Nephron progenitor cell (in vitro differentiated cells): ENCODE data around the gene PEX11G.
A peak's percentile ranks its signal among the peaks of the same experiment; 100 is the strongest.

Source experiments
- DNase-seq: peaks from one replicate; pipeline ENCODE4 v3.0.0; 2021
- H3K27ac Mint-ChIP-seq: 2 replicates; pipeline ENCODE4 v1.8.0; 2021; ENCODE audit warnings: mild to moderate bottlenecking, moderate library complexity, mixed read lengths
- H3K27me3 Mint-ChIP-seq: 2 replicates; pipeline ENCODE4 v1.8.0; 2021; ENCODE audit warnings: mild to moderate bottlenecking, low read depth, mixed read lengths; ENCODE audit not compliant: poor library complexity
- H3K36me3 Mint-ChIP-seq: 2 replicates; pipeline ENCODE4 v1.8.0; 2021; ENCODE audit warnings: low read depth, mixed read lengths
- H3K4me1 Mint-ChIP-seq: 2 replicates; pipeline ENCODE4 v1.8.0; 2021; ENCODE audit warnings: mixed read lengths
- H3K4me3 Mint-ChIP-seq: 2 replicates; pipeline ENCODE4 v1.8.0; 2021; ENCODE audit warnings: mild to moderate bottlenecking, moderate library complexity, mixed read lengths
- H3K9me3 Mint-ChIP-seq: 2 replicates; pipeline ENCODE4 v1.8.0; 2021; ENCODE audit warnings: mild to moderate bottlenecking, moderate library complexity, mixed read lengths
- TF ChIP-seq, protein P1 (sequence below): fragments of 200-600 bp; sonication (generic); IDR thresholded peaks from 2 replicates; pipeline ENCODE4 v1.5.0; 2021; ENCODE audit warnings: antibody characterized with exemption

Gene PEX11G

DNA sequence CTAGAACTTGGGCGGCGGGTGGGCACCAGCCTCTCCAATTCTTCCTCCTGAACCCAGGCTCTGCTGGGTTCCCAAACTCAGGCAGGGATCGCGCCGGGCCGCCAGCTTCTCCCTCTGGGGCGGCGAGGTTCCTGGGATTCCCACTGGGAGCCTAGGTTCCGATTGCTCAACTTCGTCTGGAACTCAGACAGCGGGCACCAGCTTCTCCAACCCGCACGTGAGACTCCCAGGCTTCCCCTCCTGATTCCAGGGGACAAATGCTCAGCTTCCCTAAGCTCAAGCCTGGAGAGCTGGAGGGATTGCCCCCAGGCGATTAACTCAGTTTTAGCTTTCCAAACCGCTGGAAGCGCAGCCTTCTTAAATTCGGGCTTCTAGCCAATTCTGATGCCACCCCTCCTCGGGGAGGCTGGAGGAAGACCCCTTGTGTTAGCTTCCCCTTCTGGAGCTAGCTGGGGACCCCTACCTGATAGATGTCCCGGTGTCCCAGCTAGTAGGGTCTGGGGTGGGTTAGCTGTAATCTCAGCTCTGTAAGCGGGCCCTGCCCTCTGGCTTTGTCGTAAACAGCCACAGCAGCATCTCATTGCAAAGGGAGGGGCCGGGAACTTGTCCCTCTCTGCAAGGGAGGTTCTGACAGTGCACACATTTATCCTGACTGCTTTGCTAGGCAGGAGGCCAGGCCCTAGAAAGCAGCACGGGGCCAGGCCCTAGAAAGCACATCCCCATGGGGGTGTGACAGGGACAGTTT, 34.3 kb upstream of the PEX11G start:
- Mint-ChIP-seq H3K9me3 (no peaks in the 10 kb centered on the region), H3K36me3 (peaks cover 17% of the 10 kb centered on the region), H3K4me3 (peak overlapping the region; percentile 83), H3K4me1 (peaks cover 15% of the 10 kb centered on the region), H3K27me3 (no peaks in the 10 kb centered on the region), H3K27ac (no peak overlapping the region)
- DNase-seq = no peak
- TF ChIP-seq, protein P1, sequence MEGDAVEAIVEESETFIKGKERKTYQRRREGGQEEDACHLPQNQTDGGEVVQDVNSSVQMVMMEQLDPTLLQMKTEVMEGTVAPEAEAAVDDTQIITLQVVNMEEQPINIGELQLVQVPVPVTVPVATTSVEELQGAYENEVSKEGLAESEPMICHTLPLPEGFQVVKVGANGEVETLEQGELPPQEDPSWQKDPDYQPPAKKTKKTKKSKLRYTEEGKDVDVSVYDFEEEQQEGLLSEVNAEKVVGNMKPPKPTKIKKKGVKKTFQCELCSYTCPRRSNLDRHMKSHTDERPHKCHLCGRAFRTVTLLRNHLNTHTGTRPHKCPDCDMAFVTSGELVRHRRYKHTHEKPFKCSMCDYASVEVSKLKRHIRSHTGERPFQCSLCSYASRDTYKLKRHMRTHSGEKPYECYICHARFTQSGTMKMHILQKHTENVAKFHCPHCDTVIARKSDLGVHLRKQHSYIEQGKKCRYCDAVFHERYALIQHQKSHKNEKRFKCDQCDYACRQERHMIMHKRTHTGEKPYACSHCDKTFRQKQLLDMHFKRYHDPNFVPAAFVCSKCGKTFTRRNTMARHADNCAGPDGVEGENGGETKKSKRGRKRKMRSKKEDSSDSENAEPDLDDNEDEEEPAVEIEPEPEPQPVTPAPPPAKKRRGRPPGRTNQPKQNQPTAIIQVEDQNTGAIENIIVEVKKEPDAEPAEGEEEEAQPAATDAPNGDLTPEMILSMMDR = no peak

DNA sequence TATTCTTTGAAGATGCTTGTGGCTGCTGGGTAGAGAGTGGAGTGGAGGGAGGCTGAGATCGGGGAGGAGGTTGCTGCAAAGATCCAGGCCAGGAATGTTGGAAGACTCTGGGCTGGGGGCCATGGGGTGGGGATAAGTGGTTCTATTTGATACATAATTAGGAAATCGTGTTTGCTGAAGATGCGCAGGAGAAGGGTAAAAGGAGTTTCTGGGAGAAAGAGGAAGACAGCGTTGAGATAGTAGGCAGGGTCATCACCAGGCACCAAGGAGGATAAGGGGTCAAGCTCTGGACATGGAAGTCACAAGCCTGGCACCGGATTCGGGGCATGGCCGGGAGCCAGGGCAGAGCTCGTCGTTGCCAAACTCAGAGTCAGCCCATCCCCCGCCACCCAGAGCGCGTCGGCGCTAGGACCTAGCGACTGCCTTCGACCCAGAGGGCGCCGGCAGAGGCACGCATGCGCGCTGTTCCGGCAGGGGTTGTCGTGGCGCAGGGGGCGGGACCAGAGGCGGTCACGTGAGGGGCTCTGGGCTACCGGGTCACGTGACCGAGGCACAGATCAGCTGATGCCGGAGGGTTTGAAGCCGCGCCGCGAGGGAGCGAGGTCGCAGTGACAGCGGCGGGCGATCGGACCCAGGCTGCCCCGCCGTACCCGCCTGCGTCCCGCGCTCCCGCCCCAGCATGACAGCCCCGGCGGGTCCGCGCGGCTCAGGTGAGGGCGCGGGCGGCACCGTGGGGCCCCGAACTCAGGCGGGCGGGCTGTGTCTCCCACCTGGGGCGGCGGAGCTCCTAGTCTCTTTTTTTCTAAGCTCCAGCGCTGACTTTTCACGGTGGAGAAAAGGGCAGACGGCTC, 33.5 kb upstream of the PEX11G start, which contains the start of gene MCOLN1:
MCOLN1 (plus strand) TSS at position 553 of the 851 bp plus-strand sequence; CDS start at position 680, 127 bp downstream.
- H3K4me3 Mint-ChIP-seq = peak within 1 kb of the TSS; percentile 84
- H3K4me1 Mint-ChIP-seq = peaks cover 23% of the 10 kb centered on the region
- H3K9me3 Mint-ChIP-seq = no peaks in the 10 kb centered on the region
- H3K27me3 Mint-ChIP-seq = no peaks in the 10 kb centered on the region
- TF ChIP-seq, protein P1 = no peak
- DNase-seq = peak; percentile 100
- H3K27ac Mint-ChIP-seq = no peak within 1 kb of the TSS
- H3K36me3 Mint-ChIP-seq = peaks cover 19% of the 10 kb centered on the region

DNA sequence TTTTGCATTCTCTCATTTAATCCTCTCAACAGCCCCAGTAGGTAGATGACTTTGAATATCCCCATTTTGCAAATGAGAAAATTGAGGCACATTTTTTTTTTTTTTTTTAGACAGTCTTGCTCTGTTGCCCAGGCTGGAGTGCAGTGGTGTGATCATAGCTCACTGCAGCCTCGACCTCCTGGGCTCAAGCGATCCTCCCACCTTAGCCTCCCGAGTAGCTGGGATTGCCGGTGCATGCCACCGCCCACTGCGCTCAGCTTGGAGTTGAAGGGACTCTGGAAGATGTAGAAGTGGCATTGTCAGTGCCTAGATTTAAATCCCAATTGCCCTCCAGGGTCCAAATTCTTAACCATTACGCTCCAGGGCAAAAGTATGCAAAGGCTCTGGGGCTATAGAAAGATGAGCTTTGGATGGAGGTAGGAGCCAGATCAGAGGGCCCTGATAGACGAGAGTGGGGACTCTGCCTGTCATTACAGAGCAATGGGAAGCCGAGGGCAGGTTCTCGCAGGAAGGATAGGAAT, 32.8 kb upstream of the PEX11G start:
- Mint-ChIP-seq H3K27ac (no peak overlapping the region), H3K9me3 (no peaks in the 10 kb centered on the region), H3K36me3 (peaks cover 19% of the 10 kb centered on the region), H3K27me3 (peaks cover 3% of the 10 kb centered on the region), H3K4me3 (peak overlapping the region; percentile 84), H3K4me1 (peaks cover 30% of the 10 kb centered on the region)
- TF ChIP-seq, protein P1 = no peak
- no peak for DNase-seq

DNA sequence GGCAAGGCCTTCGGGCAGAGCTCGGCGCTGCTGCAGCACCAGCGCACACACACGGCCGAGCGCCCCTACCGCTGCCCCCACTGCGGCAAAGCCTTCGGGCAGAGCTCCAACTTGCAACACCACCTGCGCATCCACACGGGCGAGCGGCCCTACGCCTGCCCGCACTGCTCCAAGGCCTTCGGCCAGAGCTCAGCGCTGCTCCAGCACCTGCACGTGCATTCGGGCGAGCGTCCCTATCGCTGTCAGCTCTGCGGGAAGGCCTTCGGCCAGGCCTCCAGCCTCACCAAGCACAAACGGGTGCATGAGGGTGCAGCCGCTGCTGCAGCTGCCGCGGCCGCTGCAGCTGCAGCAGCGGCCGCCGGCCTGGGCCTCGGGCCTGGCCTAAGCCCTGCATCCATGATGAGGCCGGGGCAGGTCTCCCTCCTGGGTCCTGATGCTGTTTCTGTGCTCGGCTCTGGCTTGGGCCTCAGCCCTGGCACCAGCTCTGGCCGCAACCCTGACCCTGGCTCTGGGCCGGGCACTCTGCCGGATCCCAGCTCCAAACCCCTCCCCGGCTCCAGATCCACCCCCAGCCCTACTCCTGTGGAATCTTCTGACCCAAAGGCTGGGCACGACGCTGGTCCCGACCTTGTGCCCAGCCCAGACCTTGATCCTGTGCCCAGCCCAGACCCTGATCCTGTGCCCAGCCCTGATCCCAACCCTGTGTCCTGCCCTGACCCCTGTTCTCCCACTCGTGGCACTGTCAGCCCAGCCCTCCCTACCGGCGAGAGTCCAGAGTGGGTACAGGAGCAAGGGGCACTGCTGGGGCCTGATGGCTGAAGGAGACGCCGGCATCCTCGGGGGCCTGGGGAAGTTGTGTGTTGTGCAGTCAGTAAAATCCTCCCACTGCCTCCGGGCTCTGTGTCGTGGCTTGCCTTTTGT, 31.6 kb upstream of the PEX11G start:
- Mint-ChIP-seq H3K27ac (no peak overlapping the region), H3K9me3 (no peaks in the 10 kb centered on the region), H3K4me1 (peaks cover 35% of the 10 kb centered on the region), H3K4me3 (no peak overlapping the region), H3K27me3 (peaks cover 3% of the 10 kb centered on the region), H3K36me3 (peaks cover 19% of the 10 kb centered on the region)
- TF ChIP-seq, protein P1 = no peak
- no peak for DNase-seq

DNA sequence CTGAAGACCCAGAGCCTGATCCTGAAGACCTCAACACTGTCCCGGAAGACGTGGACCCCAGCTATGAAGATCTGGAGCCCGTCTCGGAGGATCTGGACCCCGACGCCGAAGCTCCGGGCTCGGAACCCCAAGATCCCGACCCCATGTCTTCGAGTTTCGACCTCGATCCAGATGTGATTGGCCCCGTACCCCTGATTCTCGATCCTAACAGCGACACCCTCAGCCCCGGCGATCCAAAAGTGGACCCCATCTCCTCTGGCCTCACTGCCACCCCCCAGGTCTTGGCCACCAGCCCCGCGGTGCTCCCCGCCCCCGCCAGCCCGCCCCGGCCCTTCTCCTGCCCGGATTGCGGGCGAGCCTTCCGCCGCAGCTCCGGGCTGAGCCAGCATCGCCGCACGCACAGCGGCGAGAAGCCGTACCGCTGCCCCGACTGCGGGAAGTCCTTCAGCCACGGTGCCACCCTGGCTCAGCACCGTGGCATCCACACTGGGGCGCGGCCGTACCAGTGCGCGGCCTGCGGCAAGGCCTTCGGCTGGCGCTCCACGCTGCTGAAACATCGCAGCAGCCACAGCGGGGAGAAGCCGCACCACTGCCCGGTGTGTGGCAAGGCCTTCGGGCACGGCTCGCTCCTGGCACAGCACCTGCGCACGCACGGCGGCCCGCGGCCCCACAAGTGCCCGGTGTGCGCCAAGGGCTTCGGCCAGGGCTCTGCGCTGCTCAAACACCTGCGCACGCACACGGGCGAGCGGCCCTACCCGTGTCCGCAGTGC, 30.7 kb upstream of the PEX11G start:
- Mint-ChIP-seq H3K4me3 (no peak overlapping the region), H3K9me3 (no peaks in the 10 kb centered on the region), H3K36me3 (peaks cover 19% of the 10 kb centered on the region), H3K27me3 (peaks cover 6% of the 10 kb centered on the region), H3K27ac (no peak overlapping the region), H3K4me1 (peaks cover 43% of the 10 kb centered on the region)
- DNase-seq = no peak
- TF ChIP-seq, protein P1 = no peak
